DOHH2 (cell line): ENCODE results near the gene LIN37.

Experiments used
- CTCF ChIP-seq: fragments of 200-600 bp; sonication (generic); IDR thresholded peaks from one replicate; pipeline ENCODE4 v1.5.1; 2014; ENCODE audit warnings: antibody characterized with exemption, mild to moderate bottlenecking, low read depth, low read length; ENCODE audit not compliant: poor library complexity, severe bottlenecking
- EZH2phosphoT487 ChIP-seq: fragments of 200-600 bp; sonication (generic); IDR thresholded peaks from 2 replicates; pipeline ENCODE4 v1.6.1; 2017; ENCODE audit warnings: borderline replicate concordance, mild to moderate bottlenecking, antibody characterized with exemption, low read length, moderate library complexity, mixed read lengths

GRCh38 chr19:35719402-35720162 is 28.8 kb upstream of the LIN37 start:
- TF ChIP-seq CTCF (no peak), EZH2phosphoT487 (no peak)
